GM12892 (cell line): ENCODE results near the gene AGBL5.

Experiments used
- POLR2A ChIP-seq: IDR thresholded peaks from 2 replicates; pipeline ENCODE4 v1.6.1; 2011; ENCODE audit warnings: low read depth, low read length, control low read depth
- POLR2AphosphoS5 ChIP-seq: IDR thresholded peaks from 2 replicates; pipeline ENCODE4 v1.6.1; 2011; ENCODE audit warnings: low read depth, low read length, control low read depth

DNA sequence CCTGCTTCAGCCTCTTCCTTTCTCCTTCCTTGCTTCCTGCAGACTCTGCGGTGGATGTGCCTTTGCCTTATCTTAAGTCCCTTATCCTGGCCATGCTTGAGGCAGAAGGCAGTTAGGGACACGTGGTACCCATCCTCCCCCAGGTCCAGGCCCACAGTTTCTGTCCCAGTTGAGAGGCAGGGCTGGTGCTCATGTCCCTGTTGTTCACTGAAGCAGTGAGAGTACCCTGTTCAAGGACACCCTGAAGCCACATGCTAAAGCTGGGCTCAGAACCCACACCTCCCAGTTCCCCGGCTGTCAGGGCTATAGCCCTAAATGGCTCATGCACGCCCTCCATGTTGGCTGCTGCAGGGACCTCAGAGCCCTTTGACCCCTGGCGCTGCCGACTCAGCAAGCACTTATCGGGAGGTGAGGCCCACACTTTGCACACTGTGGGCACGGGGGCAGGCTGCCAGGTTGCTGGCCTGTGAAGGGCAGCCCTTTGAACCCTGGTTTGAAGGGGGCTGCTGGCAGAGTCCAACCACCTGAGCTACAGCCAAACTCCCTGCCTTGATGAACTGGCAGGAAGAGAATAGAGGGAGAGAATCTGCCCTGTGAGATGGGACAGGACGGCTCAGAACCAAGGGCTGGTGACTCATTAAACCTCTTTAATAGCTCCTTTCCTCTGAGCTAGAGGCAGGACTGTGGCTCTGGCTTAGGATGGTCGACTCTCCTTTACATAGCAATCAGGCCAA lies 41.4 kb downstream of the AGBL5 start:
- TF ChIP-seq POLR2A (no peak), POLR2AphosphoS5 (no peak)
